K562 (cell line): ENCODE results near the gene ADGRA1. TPM values are rescaled to one million over a fixed set of nuclear protein-coding genes. Genes with fewer than 3 reads are reported as not detected.
A peak's percentile ranks its signal among the peaks of the same experiment; 100 is the strongest.

Source experiments
- ATAC-seq: fragments of 200-7000 bp; cut with Tn5 transposase; 3 replicates; pipeline ENCODE4 v1.9.1; 2020; ENCODE audit warnings: moderate library complexity
- BruUV-seq: library from RNA; stranded (reverse); fragments of 400-500 nt; replicated peaks from 2 replicates; lab custom pipeline; 2021; lab: Mats Ljungman, UMichigan
- CTCF ChIA-PET: fragments of 300-600 bp; formaldehyde crosslinking; extraction: SDS; loops from one replicate; lab custom pipeline; 2021; ENCODE audit warnings: low intra/inter-chr PET ratio; lab: Yijun Ruan, JAX
- POLR2A ChIA-PET: fragments of 300-600, 350-650 bp; sonication (Branson Sonifier 250); formaldehyde crosslinking; extraction: SDS; loops from one replicate; lab custom pipeline; 2021; ENCODE audit warnings: antibody characterized with exemption, inconsistent platforms; lab: Yijun Ruan, JAX
- DNase-seq, 4 experiments: peaks; one replicate each; pipeline versions ENCODE4 v3.0.0 to v3.0.0-alpha.2; 2011 to 2018; ENCODE audit warnings: low spot score in 3 of 4, mixed read lengths in 3 of 4; ENCODE audit errors: extremely low read depth in 1 of 4
- FAIRE-seq: peaks from 2 replicates; lab custom pipeline; 2011; peaks lifted over from hg19 to GRCh38; lab: Jason Lieb, UNC
- H2AFZ ChIP-seq: 2 replicates; pipeline ENCODE4 v1.6.0; 2011; ENCODE audit warnings: low read depth, low read length, control low read depth, inconsistent platforms
- H3K27ac ChIP-seq: fragments of 200-600 bp; 3 replicates; pipeline ENCODE4 v1.8.0; 2011; ENCODE audit warnings: low read depth, mild to moderate bottlenecking, control low read depth, inconsistent platforms, low read length, moderate library complexity, mixed read lengths; ENCODE audit errors: extremely low read depth
- H3K27me3 ChIP-seq, 2 experiments: fragments of 300-600 bp in 1 of 2; 2 replicates in 1 of 2; 3 replicates in 1 of 2; pipeline versions ENCODE4 v1.6.0 to v1.8.0; 2011; ENCODE audit warnings: inconsistent platforms in 2 of 2, low read length in 2 of 2, mild to moderate bottlenecking in 1 of 2, mixed read lengths in 1 of 2, moderate library complexity in 1 of 2; ENCODE audit not compliant: control insufficient read depth in 2 of 2, insufficient read depth in 2 of 2
- H3K36me3 ChIP-seq: fragments of 300-600 bp; 3 replicates; pipeline ENCODE4 v1.8.0; 2011; ENCODE audit warnings: mild to moderate bottlenecking, low read length, inconsistent platforms; ENCODE audit not compliant: control insufficient read depth, insufficient read depth
- H3K4me1 ChIP-seq, 2 experiments: fragments of 200-600 bp in 1 of 2; replicated peaks in 1 of 2; 2 replicates in 1 of 2; 3 replicates in 1 of 2; pipeline versions ENCODE4 v1.5.1 to v1.8.0; 2011; ENCODE audit warnings: inconsistent platforms in 2 of 2, low read length in 2 of 2, mild to moderate bottlenecking in 1 of 2, mixed read lengths in 1 of 2, moderate library complexity in 1 of 2; ENCODE audit not compliant: control insufficient read depth in 2 of 2, insufficient read depth in 2 of 2
- H3K4me2 ChIP-seq: 2 replicates; pipeline ENCODE4 v1.6.1; 2011; ENCODE audit warnings: low read length, control low read depth, inconsistent platforms, mixed read lengths; ENCODE audit not compliant: insufficient read depth
- H3K4me3 ChIP-seq: fragments of 200-600 bp; sonication (generic), shearing (Covaris generic); 2 replicates; pipeline ENCODE4 v1.5.1; 2016; ENCODE audit warnings: control low read depth, inconsistent platforms
- H3K79me2 ChIP-seq: fragments of 200-600 bp; 3 replicates; pipeline ENCODE4 v1.8.0; 2011; ENCODE audit warnings: low read length, inconsistent platforms; ENCODE audit not compliant: control insufficient read depth, insufficient read depth
- H3K9ac ChIP-seq, 2 experiments: 2 replicates each; pipeline versions ENCODE4 v1.6.0 to v1.6.1; 2011; ENCODE audit warnings: low read depth in 2 of 2, low read length in 2 of 2, control low read depth in 1 of 2, inconsistent platforms in 1 of 2, mild to moderate bottlenecking in 1 of 2, mixed read lengths in 1 of 2; ENCODE audit not compliant: insufficient read depth in 1 of 2
- H3K9me1 ChIP-seq: one replicate; pipeline ENCODE4 v1.6.0; 2011; ENCODE audit warnings: inconsistent platforms, mild to moderate bottlenecking, low read length, moderate library complexity; ENCODE audit not compliant: control insufficient read depth, insufficient read depth
- H3K9me3 ChIP-seq: replicated peaks from 2 replicates; pipeline ENCODE4 v1.5.1; 2011; ENCODE audit warnings: low read depth, low read length, inconsistent platforms; ENCODE audit not compliant: control insufficient read depth, insufficient read depth
- H4K20me1 ChIP-seq: replicated peaks from 2 replicates; pipeline ENCODE4 v1.6.1; 2011; ENCODE audit warnings: low read length, inconsistent platforms, mixed read lengths; ENCODE audit not compliant: control insufficient read depth, insufficient read depth
- DDX20 ChIP-seq: fragments of 450-650 bp; IDR thresholded peaks from 2 replicates; pipeline ENCODE4 v1.6.1; 2016; ENCODE audit warnings: missing genetic modification characterization, low read depth, mild to moderate bottlenecking, missing compliant biosample characterization, moderate library complexity
- RBFOX2 ChIP-seq: fragments of 200-400 bp; formaldehyde crosslinking; IDR thresholded peaks from 2 replicates; pipeline ENCODE4 v1.6.1; 2017; ENCODE audit warnings: low read depth, mild to moderate bottlenecking, low read length, moderate library complexity
- ZNF175 ChIP-seq: fragments of 200-800 bp; sonication (Bioruptor generic); IDR thresholded peaks from 2 replicates; pipeline ENCODE4 v1.6.1; 2016; ENCODE audit warnings: low read depth, mild to moderate bottlenecking, missing genetic modification characterization, missing compliant biosample characterization
- ZNF395 ChIP-seq: fragments of 200-800 bp; sonication (Bioruptor generic); IDR thresholded peaks from 2 replicates; pipeline ENCODE4 v1.6.1; 2017; ENCODE audit warnings: missing genetic modification characterization, missing compliant biosample characterization
- WGBS: fragments of 100-300 bp; shearing (Covaris generic); methylation state at CpG from one replicate; pipeline ENCODE4 v1.1.6; 2016; ENCODE audit warnings: low coverage, mixed read lengths; ENCODE audit not compliant: insufficient coverage; ENCODE audit errors: missing lambda C conversion rate; 5-methylcytosine and 5-hydroxymethylcytosine counted together
- in situ Hi-C: fragments of 300-500 bp; cut with MboI; formaldehyde crosslinking; loops from 4 replicates; pipeline ENCODE4 v1.15.0; 2018; ENCODE audit warnings: inconsistent platforms, mixed read lengths
- intact Hi-C: fragments of 100-400 bp; cut with micrococcal nuclease; formaldehyde crosslinking; loops from 2 replicates; pipeline ENCODE4 v1.14.2; 2022
- polyA plus RNA-seq, 8 experiments: library from polyadenylated mRNA; depleted of rRNA in 4 of 8; stranded (reverse) in 5 of 8; unstranded in 3 of 8; fragments of >200 nt; fragmentation: Nextera tagmentation in 2 of 8; fragmentation: Illumina TruSeq in 1 of 8; extraction: Ambion mirVana in 2 of 8; extraction: Trizol in 1 of 8; gene quantifications; 2 replicates each; pipeline versions ENCODE4 v1.2.1 to v1.2.3, GENCODE V29; 2011 to 2014; ENCODE audit warnings: inconsistent platforms in 1 of 8, missing spikeins in 1 of 8
- total RNA-seq, 7 experiments: library from RNA; depleted of rRNA in 6 of 7; stranded (reverse); fragments of >200 nt in 6 of 7; fragmentation: Illumina TruSeq in 2 of 7; extraction: Trizol in 2 of 7; gene quantifications; 2 replicates each; pipeline versions ENCODE4 v1.2.1 to v1.2.3, GENCODE V29; 2011 to 2021; ENCODE audit warnings: low replicate concordance in 1 of 7

The ADGRA1 gene
- total and polyA plus RNA-seq, 9 of the 15 experiments (the other 6 are each of a cell fraction or from before 2014, with no cell fraction given), result not detected

- DNase-seq, result no peak
- Histone ChIP-seq H3K9ac (no peak overlapping the region), H3K4me3 (no peak overlapping the region)
- BruUV-seq, result no TSS peak
- POLR2A ChIA-PET, result interaction anchor here (0.7 to 1.5 kb wide), 6 partner anchors 8 to 205 kb away, joined by 3 to 7 read pairs (median 3); no protein-coding TSS in a partner anchor
- 0 out of 2 replicates have a peak, but pooled peaks have one; percentile 10 for TF ChIP-seq ZNF395
- no peak for TF ChIP-seq ZNF175 (CRISPR knock-in tag)
- TF ChIP-seq DDX20 (tag), result no peak
- TF ChIP-seq RBFOX2, result 0 out of 2 replicates have a peak, but pooled peaks have one; percentile 20
- TF ChIP-seq, all 486 proteins: peak for 2
- no peak overlapping the region; the same call in 2 of the 3 replicates for H3K27ac ChIP-seq
- no peak for FAIRE-seq
- WGBS, result 39% methylated on average over 17 of the region's 24 CpGs
- H3K27me3 ChIP-seq, result peaks cover 0 to 16% of the 10 kb centered on the region in 2 experiments; a peak in 2 of 5 replicates
- CTCF ChIA-PET, result no interaction called here
- in situ Hi-C loops (loop anchor here (5.0 kb wide), 1 partner anchor 165 kb away; the partner anchor contains the start of genes TUBGCP2 and ZNF511), intact Hi-C loops (loop anchor here (5.0 kb wide), 1 partner anchor 105 kb away; no protein-coding TSS in a partner anchor)
- H3K9me3 ChIP-seq, result no peaks in the 10 kb centered on the region
- H3K4me2 ChIP-seq, result peak overlapping the region; percentile 3; the same call in 1 of the 2 replicates
- H3K4me1 ChIP-seq, result peaks cover 10 to 26% of the 10 kb centered on the region in 2 experiments; a peak in 4 of 5 replicates
- no peaks in the 10 kb centered on the region for H3K9me1 ChIP-seq
- no peak for ATAC-seq
- H3K36me3 ChIP-seq, result no peaks in the 10 kb centered on the region
- H4K20me1 ChIP-seq, result no peaks in the 10 kb centered on the region
- no peaks in the 10 kb centered on the region for H3K79me2 ChIP-seq
- no peak overlapping the region for H2AFZ ChIP-seq
Observed at GRCh38 chr10:133142523-133143199, 54.9 kb downstream of the ADGRA1 start.
